HG03175 (cell line): ENCODE data around the gene HTR4.

Experiments used
- ATAC-seq: cut with Tn5 transposase; IDR thresholded peaks from one replicate; pipeline ENCODE4 v1.9.1; 2021; ENCODE audit warnings: mild to moderate bottlenecking, moderate library complexity; ENCODE audit not compliant: unreplicated experiment

HTR4 gene

DNA sequence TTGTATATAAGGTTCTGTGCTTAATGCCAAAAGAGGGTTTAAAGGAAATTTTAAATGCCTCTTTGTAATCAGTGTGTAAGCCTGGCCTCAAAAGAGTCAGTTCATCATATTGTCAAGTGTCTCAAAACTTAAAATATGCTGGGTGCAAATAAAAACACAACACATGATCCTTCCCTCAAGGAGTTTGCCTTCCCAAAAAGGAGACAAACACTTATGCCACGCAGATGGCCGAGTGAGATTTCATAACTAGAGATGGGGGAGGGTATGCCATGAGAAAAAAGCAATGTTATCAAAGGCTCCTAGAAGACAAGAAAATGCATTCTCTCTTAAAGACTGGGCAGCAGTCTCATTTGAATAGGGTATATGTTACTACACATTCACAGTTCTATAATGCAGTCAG is 215.4 kb downstream of the HTR4 start:
- no peak for ATAC-seq

DNA sequence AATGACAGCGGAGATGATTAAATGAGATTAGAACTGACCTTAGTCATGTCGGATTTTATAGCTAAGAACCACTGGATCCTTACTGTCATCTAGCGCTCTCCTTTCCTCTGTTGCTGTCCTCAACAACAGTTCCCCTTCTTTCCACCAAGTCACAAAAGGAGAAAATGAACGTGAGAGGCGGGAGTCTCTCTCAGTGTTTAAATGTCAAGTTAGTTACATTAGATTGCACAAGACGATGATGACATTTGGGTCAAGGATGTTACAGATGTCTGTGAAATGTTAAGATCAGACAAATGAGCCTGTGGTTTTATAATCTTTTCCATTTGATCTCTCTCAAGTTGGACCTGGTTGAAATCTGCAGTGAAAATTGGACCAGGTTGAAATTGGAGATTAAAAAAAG is 217.1 kb downstream of the HTR4 start:
- no peak for ATAC-seq

GRCh38 chr5:148436029-148436428 is 218.3 kb downstream of the HTR4 start:
- no peak for ATAC-seq

DNA sequence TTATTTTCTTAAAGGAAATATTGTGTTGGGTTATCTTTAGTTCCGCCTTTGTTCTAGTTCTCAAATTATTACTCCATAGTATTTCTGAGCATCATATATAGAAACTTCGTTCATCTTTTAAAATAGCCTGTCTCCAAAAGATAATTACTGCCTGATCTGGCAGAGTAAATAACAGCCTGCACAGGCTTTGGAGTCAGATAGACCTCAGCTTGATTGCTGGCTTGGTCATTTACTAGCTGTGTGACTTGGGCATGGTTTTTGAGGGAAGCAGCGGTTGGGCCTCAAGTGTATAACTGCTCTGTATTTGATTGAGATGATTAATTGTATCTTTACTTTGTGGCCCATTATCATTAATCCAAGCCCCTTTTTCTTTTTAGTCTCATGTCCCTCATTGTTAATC is 220.5 kb downstream of the HTR4 start:
- ATAC-seq: no peak
